IMR-90 (cell line): ENCODE results near the gene DGKD. TPM values are rescaled to one million over a fixed set of nuclear protein-coding genes. Genes with fewer than 3 reads are reported as not detected.

ENCODE experiments used
- ATAC-seq: fragments of 200-7000 bp; cut with Tn5 transposase; 2 replicates; pipeline ENCODE4 v1.9.1; 2020; ENCODE audit warnings: low read depth, mild to moderate bottlenecking, moderate library complexity
- BruUV-seq: library from RNA; stranded (reverse); fragments of 400-500 nt; replicated peaks from 2 replicates; lab custom pipeline; 2021; lab: Mats Ljungman, UMichigan
- CTCF ChIA-PET: fragments of 300-600 bp; formaldehyde crosslinking; extraction: SDS; loops from one replicate; lab custom pipeline; 2021; ENCODE audit warnings: antibody characterized with exemption; lab: Yijun Ruan, JAX
- POLR2A ChIA-PET: fragments of 300-600 bp; sonication (Branson Sonifier 250); formaldehyde crosslinking; loops from one replicate; lab custom pipeline; 2022; ENCODE audit warnings: antibody characterized with exemption; ENCODE audit not compliant: unreplicated experiment; lab: Charles Lee
- DNase-seq: peaks from one replicate; pipeline ENCODE4 v3.0.0; 2013
- H2AFZ ChIP-seq: replicated peaks from 2 replicates; pipeline ENCODE3; 2013; ENCODE audit warnings: low read length, mild to moderate bottlenecking; ENCODE audit not compliant: poor library complexity
- H2AK5ac ChIP-seq: 2 replicates; pipeline ENCODE4 v1.6.1; 2013; ENCODE audit warnings: low read depth, low read length, inconsistent platforms
- H2AK9ac ChIP-seq: replicated peaks from 2 replicates; pipeline ENCODE3; 2013; ENCODE audit warnings: mild to moderate bottlenecking, low read depth, low read length, moderate library complexity; ENCODE audit not compliant: poor library complexity
- H2BK120ac ChIP-seq: 2 replicates; pipeline ENCODE4 v1.6.1; 2013; ENCODE audit warnings: low read depth, low read length, inconsistent platforms
- H2BK15ac ChIP-seq: 3 replicates; pipeline ENCODE4 v1.6.1; 2013; ENCODE audit warnings: low read depth, low read length, inconsistent platforms
- H2BK20ac ChIP-seq: 2 replicates; pipeline ENCODE4 v1.6.1; 2013; ENCODE audit warnings: low read depth, mild to moderate bottlenecking, inconsistent platforms, low read length, moderate library complexity
- H2BK5ac ChIP-seq: 2 replicates; pipeline ENCODE4 v1.6.1; 2013; ENCODE audit warnings: mild to moderate bottlenecking, low read depth, low read length, inconsistent platforms; ENCODE audit not compliant: poor library complexity, severe bottlenecking
- H3K14ac ChIP-seq: replicated peaks from 2 replicates; pipeline ENCODE4 v1.6.1; 2013; ENCODE audit warnings: low read depth, low read length, inconsistent platforms
- H3K18ac ChIP-seq: 2 replicates; pipeline ENCODE4 v1.6.1; 2013; ENCODE audit warnings: low read depth, low read length, control low read depth
- H3K23ac ChIP-seq: 2 replicates; pipeline ENCODE4 v1.6.1; 2013; ENCODE audit warnings: low read depth, low read length, inconsistent platforms
- H3K27ac ChIP-seq: 2 replicates; pipeline ENCODE4 v1.5.1; 2013; ENCODE audit warnings: mild to moderate bottlenecking, control low read depth, low read length; ENCODE audit not compliant: insufficient read depth
- H3K27me3 ChIP-seq: 2 replicates; pipeline ENCODE4 v1.6.1; 2013; ENCODE audit warnings: low read length; ENCODE audit not compliant: control insufficient read depth, insufficient read depth
- H3K36me3 ChIP-seq: 2 replicates; pipeline ENCODE4 v1.6.1; 2013; ENCODE audit warnings: low read length, mixed read lengths; ENCODE audit not compliant: control insufficient read depth, insufficient read depth
- H3K4ac ChIP-seq: 2 replicates; pipeline ENCODE4 v1.6.1; 2013; ENCODE audit warnings: low read depth, low read length, inconsistent platforms
- H3K4me1 ChIP-seq: 2 replicates; pipeline ENCODE4 v1.6.1; 2013; ENCODE audit warnings: low read length, mixed read lengths; ENCODE audit not compliant: control insufficient read depth, insufficient read depth
- H3K4me2 ChIP-seq: 2 replicates; pipeline ENCODE4 v1.6.1; 2013; ENCODE audit warnings: low read depth, mild to moderate bottlenecking, control low read depth, low read length, moderate library complexity
- H3K4me3 ChIP-seq: 2 replicates; pipeline ENCODE4 v1.5.1; 2013; ENCODE audit warnings: low read depth, mild to moderate bottlenecking, control low read depth, low read length, moderate library complexity; ENCODE audit not compliant: insufficient read depth
- H3K56ac ChIP-seq: 2 replicates; pipeline ENCODE4 v1.6.1; 2013; ENCODE audit warnings: low read length, inconsistent platforms; ENCODE audit not compliant: insufficient read depth; ENCODE audit errors: extremely low read depth
- H3K79me1 ChIP-seq, 2 experiments: 2 replicates each; pipeline ENCODE4 v1.6.1; 2013; ENCODE audit warnings: low read length in 2 of 2, inconsistent platforms in 1 of 2, low read depth in 1 of 2
- H3K9ac ChIP-seq: 2 replicates; pipeline ENCODE4 v1.6.1; 2013; ENCODE audit warnings: low read depth, low read length, control low read depth
- H3K9me1 ChIP-seq: 2 replicates; pipeline ENCODE4 v1.6.1; 2013; ENCODE audit warnings: low read length, inconsistent platforms; ENCODE audit not compliant: insufficient read depth
- H3K9me3 ChIP-seq: 2 replicates; pipeline ENCODE4 v1.6.1; 2013; ENCODE audit warnings: low read length; ENCODE audit not compliant: control insufficient read depth, insufficient read depth
- H4K20me1 ChIP-seq: 2 replicates; pipeline ENCODE4 v1.6.1; 2013; ENCODE audit warnings: low read length, inconsistent platforms; ENCODE audit not compliant: insufficient read depth
- H4K5ac ChIP-seq: 2 replicates; pipeline ENCODE4 v1.6.1; 2013; ENCODE audit warnings: mild to moderate bottlenecking, low read depth, low read length, control low read depth
- H4K8ac ChIP-seq, 2 experiments: 2 replicates each; pipeline ENCODE4 v1.6.1; 2013; ENCODE audit warnings: low read depth in 2 of 2, low read length in 2 of 2, control low read depth in 1 of 2, inconsistent platforms in 1 of 2
- H4K91ac ChIP-seq: 2 replicates; pipeline ENCODE4 v1.6.1; 2013; ENCODE audit warnings: low read depth, low read length, inconsistent platforms; ENCODE audit not compliant: insufficient read depth
- BHLHE40 ChIP-seq: fragments of 150-350 bp; IDR thresholded peaks from 2 replicates; pipeline ENCODE4 v1.6.1; 2016; ENCODE audit warnings: mild to moderate bottlenecking, low read depth, low read length
- CEBPB ChIP-seq: IDR thresholded peaks from 2 replicates; pipeline ENCODE4 v1.6.1; 2012; ENCODE audit warnings: low read depth, low read length, improper control_type of control experiment
- CHD1 ChIP-seq: IDR thresholded peaks from 2 replicates; pipeline ENCODE4 v1.6.1; 2012; ENCODE audit warnings: low read depth, low read length, improper control_type of control experiment
- CTCF ChIP-seq: conservative IDR thresholded peaks from 2 replicates; pipeline ENCODE4 v1.5.1; 2012; ENCODE audit warnings: mild to moderate bottlenecking, low read depth, low read length, improper control_type of control experiment
- FOS ChIP-seq: fragments of 150-350 bp; IDR thresholded peaks from 2 replicates; pipeline ENCODE4 v1.6.1; 2016; ENCODE audit warnings: low read depth, low read length
- MAFK ChIP-seq: IDR thresholded peaks from 2 replicates; pipeline ENCODE4 v1.6.1; 2012; ENCODE audit warnings: low read depth, low read length, improper control_type of control experiment
- MAZ ChIP-seq: IDR thresholded peaks from 2 replicates; pipeline ENCODE4 v1.6.1; 2012; ENCODE audit warnings: low read depth, mild to moderate bottlenecking, low read length, improper control_type of control experiment, moderate library complexity, borderline replicate concordance
- MXI1 ChIP-seq: IDR thresholded peaks from 2 replicates; pipeline ENCODE4 v1.6.1; 2012; ENCODE audit warnings: low read depth, mild to moderate bottlenecking, low read length, moderate library complexity, borderline replicate concordance
- POLR2A ChIP-seq: IDR thresholded peaks from 2 replicates; pipeline ENCODE4 v1.6.1; 2012; ENCODE audit warnings: mild to moderate bottlenecking, low read depth, low read length
- RAD21 ChIP-seq: IDR thresholded peaks from 2 replicates; pipeline ENCODE4 v1.6.1; 2012; ENCODE audit warnings: low read length, improper control_type of control experiment
- RFX5 ChIP-seq: IDR thresholded peaks from 2 replicates; pipeline ENCODE4 v1.8.0; 2012; ENCODE audit warnings: low read depth, mild to moderate bottlenecking, low read length, moderate library complexity
- SMC3 ChIP-seq: fragments of 150-350 bp; IDR thresholded peaks from 2 replicates; pipeline ENCODE4 v1.6.1; 2016; ENCODE audit warnings: low read depth, mild to moderate bottlenecking, antibody characterized with exemption, low read length, moderate library complexity
- WGBS, 2 experiments: methylation state at CpG; one replicate each; pipeline versions ENCODE4 v1.1.5 to v1.1.7; 2013; ENCODE audit warnings: missing lambda C conversion rate in 2 of 2; ENCODE audit not compliant: insufficient read length in 1 of 2; ENCODE audit errors: extremely low coverage in 2 of 2; 5-methylcytosine and 5-hydroxymethylcytosine counted together
- dilution Hi-C: fragments of 300-500 bp; cut with HindIII; formaldehyde crosslinking; loops from one replicate; pipeline ENCODE4 v1.14.3; 2018; ENCODE audit warnings: low sequenced_read_pairs; ENCODE audit not compliant: unreplicated experiment
- in situ Hi-C: fragments of 300-500 bp; cut with MboI; formaldehyde crosslinking; loops from 3 replicates; pipeline ENCODE4 v1.14.3; 2019; ENCODE audit warnings: low sequenced_read_pairs, inconsistent platforms, mixed read lengths
- intact Hi-C: fragments of 100-400 bp; cut with micrococcal nuclease; formaldehyde crosslinking; loops from 2 replicates; pipeline ENCODE4 v1.10.0; 2022
- polyA plus RNA-seq, 3 experiments: library from polyadenylated mRNA; depleted of rRNA; stranded (reverse); fragments of >200 nt; gene quantifications; 2 replicates each; pipeline ENCODE4 v1.2.3, GENCODE V29; 2012; ENCODE audit warnings: low replicate concordance in 1 of 3
- total RNA-seq: library from RNA; depleted of rRNA; stranded (reverse); fragments of >200 nt; gene quantifications from 2 replicates; pipeline ENCODE4 v1.2.3, GENCODE V29; 2012
- TF ChIP-seq, protein P1 (sequence below): fragments of 150-350 bp; IDR thresholded peaks from 2 replicates; pipeline ENCODE4 v1.6.1; 2016; ENCODE audit warnings: low read depth, mild to moderate bottlenecking, low read length, moderate library complexity, borderline replicate concordance
- TF ChIP-seq, protein P2 (sequence below): fragments of 150-350 bp; IDR thresholded peaks from 2 replicates; pipeline ENCODE4 v1.6.1; 2017; ENCODE audit warnings: mild to moderate bottlenecking, antibody characterized with exemption, low read length, low read depth

DGKD gene
- total and polyA plus RNA-seq, 2 of the 4 experiments (the other 2 are of a cell fraction), result 6.5 to 10.1 TPM

GRCh38 chr2:233422649-233423551 is 68.6 kb downstream of the DGKD start:
- no peak overlapping the region; the same call in 1 of the 2 replicates for H2BK120ac ChIP-seq
- H3K9me3 ChIP-seq, result peaks cover 9% of the 10 kb centered on the region
- no peak overlapping the region for H4K91ac ChIP-seq
- H3K18ac ChIP-seq, result no peak overlapping the region
- POLR2A ChIA-PET, result no interaction called here
- 100% methylated on average over 2 of the region's 12 CpGs; no CpG with 5 or more reads in 1 of the 2 experiments for WGBS, 2 experiments
- H4K8ac ChIP-seq, result no peak overlapping the region
- dilution Hi-C loops (no loop called here), in situ Hi-C loops (no loop called here), intact Hi-C loops (no loop called here)
- H2BK20ac ChIP-seq, result no peak overlapping the region; the same call in 1 of the 2 replicates
- no peak overlapping the region for H3K4ac ChIP-seq
- H3K9ac ChIP-seq, result no peak overlapping the region
- peaks cover 16% of the 10 kb centered on the region for H3K9me1 ChIP-seq
- no peak overlapping the region for H3K23ac ChIP-seq
- no peak overlapping the region for H3K4me3 ChIP-seq
- H3K27ac ChIP-seq, result no peak overlapping the region
- H2BK5ac ChIP-seq, result peak overlapping the region; percentile 9
- H2AFZ ChIP-seq, result no peak overlapping the region
- no peak overlapping the region for H3K56ac ChIP-seq
- H4K5ac ChIP-seq, result no peak overlapping the region
- no peak overlapping the region for H2BK15ac ChIP-seq
- no peak for DNase-seq
- no peak overlapping the region for H3K4me2 ChIP-seq
- BruUV-seq, result no TSS peak
- H2AK5ac ChIP-seq, result 0 out of 2 replicates have a peak overlapping the region, but pooled peaks have one; percentile 45
- no peaks in the 10 kb centered on the region for H4K20me1 ChIP-seq
- no peaks in the 10 kb centered on the region for H3K27me3 ChIP-seq
- CTCF ChIA-PET, result no interaction called here
- no peak for ATAC-seq
- H2AK9ac ChIP-seq, result no peak overlapping the region
- H3K14ac ChIP-seq, result no peak overlapping the region
- H3K79me1 ChIP-seq, result peaks cover 29 to 71% of the 10 kb centered on the region in 2 experiments; a peak in 3 of 4 replicates
- 0 out of 2 replicates have a peak, but pooled peaks cover 2% of the 10 kb centered on the region for H3K36me3 ChIP-seq
- peaks cover 22% of the 10 kb centered on the region for H3K4me1 ChIP-seq
- TF ChIP-seq BHLHE40 (no peak), CTCF (no peak), CHD1 (no peak), RFX5 (no peak), POLR2A (no peak), RAD21 (no peak), MAFK (no peak), FOS (no peak), CEBPB (no peak), MAZ (no peak), SMC3 (no peak), MXI1 (no peak)
- TF ChIP-seq, protein P1, sequence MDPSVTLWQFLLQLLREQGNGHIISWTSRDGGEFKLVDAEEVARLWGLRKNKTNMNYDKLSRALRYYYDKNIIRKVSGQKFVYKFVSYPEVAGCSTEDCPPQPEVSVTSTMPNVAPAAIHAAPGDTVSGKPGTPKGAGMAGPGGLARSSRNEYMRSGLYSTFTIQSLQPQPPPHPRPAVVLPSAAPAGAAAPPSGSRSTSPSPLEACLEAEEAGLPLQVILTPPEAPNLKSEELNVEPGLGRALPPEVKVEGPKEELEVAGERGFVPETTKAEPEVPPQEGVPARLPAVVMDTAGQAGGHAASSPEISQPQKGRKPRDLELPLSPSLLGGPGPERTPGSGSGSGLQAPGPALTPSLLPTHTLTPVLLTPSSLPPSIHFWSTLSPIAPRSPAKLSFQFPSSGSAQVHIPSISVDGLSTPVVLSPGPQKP, result no peak
- TF ChIP-seq, protein P2, sequence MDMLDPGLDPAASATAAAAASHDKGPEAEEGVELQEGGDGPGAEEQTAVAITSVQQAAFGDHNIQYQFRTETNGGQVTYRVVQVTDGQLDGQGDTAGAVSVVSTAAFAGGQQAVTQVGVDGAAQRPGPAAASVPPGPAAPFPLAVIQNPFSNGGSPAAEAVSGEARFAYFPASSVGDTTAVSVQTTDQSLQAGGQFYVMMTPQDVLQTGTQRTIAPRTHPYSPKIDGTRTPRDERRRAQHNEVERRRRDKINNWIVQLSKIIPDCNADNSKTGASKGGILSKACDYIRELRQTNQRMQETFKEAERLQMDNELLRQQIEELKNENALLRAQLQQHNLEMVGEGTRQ, result no peak
